HG03521 (cell line): ENCODE data around the gene CMIP.

Source experiments
- ATAC-seq: cut with Tn5 transposase; IDR thresholded peaks from one replicate; pipeline ENCODE4 v1.9.1; 2021; ENCODE audit warnings: mild to moderate bottlenecking, moderate library complexity; ENCODE audit not compliant: unreplicated experiment

The CMIP gene

DNA sequence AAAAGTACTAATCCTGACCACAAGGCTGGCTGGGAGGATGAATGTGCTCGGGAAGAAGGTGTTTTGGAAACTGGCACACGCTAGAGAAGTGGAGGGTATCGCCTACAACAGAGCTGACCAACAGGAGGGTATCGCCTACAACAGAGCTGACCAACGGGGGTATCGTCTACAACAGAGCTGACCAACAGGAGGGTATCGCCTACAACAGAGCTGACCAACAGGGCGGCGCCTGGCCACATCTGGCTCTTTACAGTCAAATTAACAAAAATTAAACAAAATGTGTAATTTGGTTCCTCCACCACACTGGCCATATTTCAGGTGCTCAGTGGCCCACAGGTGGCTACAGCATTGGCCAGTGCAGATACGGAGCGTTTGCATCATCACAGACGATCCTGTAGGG, 153.5 kb downstream of the CMIP start:
- no peak for ATAC-seq

DNA sequence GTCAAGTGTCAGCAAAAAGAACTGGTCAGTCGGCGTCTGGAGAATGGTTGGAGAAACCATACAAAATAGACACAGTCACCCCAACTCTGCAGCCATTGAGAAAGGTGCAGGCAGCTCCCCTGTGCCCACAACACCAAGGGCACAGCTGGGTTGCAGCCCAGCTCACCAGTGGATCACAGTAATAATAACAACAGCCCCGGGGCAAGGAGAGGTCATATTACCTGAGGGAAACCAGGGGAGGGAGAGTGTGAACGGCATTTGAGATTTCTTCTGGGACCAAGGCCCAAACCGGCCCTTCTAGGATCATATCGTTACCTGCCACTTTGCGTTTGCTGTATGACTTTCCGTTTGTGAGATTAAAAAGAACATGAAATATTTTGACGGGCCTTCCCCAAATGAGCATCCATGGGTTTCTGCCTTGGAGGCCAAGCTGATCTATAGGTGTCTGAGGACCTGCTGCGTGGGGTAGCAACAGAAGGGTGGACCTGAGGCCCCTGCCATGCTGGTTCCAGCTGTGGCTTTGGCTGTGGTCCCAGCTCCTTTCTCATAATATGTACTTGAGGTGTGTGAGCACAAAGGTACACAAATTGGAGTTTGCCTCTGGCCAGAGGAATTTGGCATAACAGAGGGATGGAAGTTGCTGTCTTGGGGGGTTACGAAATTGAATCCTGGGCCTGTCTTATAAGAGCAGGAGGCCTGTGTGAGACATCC, 154.6 kb downstream of the CMIP start:
- no peak for ATAC-seq

DNA sequence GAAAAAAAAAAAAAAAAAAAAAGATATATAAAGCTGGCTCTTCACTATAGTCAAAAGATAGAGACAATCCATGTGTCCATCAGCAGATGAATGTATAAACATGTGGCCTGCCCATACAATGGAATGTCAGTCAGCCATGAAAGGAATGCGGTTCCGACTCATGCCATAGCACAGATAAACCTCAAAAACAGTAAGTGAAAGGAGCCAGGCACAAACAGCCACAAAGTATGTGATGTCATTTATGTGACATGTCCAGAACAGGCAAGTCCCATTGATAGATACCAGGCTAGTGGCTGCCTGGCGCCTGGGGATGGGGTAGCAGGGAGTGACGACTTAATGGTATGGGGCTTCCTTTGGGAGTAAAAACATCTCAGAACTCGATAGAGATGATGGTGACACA, 155.7 kb downstream of the CMIP start:
- ATAC-seq: no peak

DNA sequence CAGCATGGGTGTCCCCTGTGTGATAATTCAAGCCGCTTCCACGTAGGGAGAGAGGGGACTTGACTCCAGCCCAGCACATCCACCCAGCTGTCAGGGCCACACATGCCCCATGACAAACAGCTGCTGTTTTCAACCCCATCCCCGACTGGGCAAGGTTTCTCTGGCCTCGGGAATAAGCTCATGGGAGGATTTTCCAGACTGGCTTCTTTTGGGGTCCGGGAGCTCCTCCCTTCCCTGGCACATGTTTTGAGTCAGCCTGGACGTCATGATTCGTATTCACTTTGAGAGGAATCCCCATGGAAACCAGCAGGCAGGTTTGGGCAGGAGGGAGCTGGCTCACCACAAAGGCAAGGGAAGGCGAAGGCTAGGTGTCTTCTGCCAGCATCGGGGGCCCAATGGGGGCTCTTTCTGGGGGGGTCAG, 156.4 kb downstream of the CMIP start:
- ATAC-seq: no peak

DNA sequence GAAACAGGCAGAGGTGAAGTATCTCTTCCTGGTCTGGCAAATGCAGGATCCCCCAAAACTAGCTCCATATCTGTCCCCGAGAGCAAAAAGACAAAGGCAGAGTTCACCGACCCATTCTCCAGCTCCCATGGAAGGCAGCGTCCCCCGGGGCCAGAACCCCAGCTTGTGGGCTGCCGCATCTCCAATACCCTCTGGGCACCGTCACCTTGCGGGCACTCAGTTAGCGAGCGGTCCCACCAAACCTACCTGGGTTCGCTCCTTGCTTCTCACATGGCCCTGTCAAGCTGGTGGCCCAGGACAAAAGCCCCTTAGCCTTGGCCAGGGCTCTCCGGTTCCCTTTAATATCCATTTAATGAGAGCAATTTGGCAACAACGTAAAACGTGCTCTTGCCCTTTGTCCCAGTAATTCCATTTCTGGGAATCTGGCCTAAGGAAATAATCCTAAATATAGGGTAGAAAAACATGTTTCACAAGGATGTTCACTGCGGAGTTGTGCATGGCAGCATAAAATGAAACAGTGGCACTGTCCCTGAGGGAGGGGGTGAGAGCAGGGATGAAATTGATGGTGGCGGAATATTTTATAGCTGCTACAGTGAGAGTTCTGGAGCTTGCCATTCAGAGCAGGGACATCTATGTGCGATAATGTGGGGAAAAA, 157.1 kb downstream of the CMIP start:
- no peak for ATAC-seq

DNA sequence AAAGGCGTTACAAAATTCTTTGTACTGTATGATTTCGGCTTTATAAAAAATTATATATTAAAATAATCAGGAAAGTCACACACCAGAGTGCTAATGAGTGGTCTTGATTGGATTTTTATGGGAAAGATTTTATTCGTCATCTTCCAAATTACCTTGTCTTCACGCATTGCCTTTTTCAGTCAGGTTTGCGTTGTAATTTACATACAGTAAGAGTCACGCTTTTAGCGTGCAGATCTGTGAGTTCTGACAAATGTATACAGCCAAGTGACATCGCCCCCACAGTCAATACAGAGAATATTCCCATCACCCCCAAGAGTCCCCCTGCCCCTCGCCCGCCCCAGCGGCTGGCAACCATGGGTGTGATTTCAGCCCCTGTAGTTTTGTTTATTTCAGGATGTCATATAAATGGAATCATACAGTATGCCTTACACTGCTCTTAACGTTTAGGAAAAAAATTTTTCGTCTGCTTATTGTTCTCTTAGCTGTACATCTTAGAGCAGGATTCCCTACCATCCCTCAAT, 157.7 kb downstream of the CMIP start:
- no peak for ATAC-seq

DNA sequence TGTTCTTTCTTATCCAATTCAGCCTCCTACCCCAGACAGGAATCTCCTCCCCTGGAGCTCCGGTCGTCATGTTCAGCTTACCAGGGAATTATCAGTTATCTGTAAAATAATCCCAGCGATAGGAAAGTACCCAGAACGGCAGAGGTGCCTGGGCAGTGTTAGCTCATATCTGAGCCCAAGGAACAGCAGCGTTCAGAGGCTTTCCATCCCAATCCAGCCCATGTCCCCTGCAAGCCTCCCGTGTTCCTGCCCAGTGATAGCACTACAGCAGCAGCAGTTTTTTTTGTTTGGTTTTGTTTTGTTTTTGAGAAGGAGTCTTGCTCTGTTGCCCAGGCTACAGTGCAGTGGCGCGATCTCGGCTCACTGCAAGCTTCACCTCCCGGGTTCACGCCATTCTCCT, 158.2 kb downstream of the CMIP start:
- no peak for ATAC-seq

DNA sequence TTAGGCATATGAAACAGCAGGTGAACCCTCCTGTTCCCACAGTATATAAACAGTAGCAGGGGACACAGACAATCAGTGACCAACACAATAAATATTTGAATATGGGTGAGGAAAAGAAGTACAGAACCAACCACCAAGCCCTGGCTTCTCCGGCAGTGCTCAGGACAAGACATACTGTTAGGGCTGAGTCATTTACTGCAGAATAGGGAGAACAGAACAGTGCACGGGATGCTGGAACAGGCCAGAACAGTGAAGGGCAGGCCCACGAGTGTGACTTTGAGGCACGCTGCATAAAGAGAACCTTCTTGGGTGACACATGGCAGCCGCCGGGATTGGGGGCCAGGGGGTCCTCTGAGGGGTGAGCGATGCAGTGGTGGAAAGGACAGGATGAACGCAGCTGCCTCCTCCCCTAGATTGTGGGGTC, 160.4 kb downstream of the CMIP start:
- ATAC-seq: no peak

DNA sequence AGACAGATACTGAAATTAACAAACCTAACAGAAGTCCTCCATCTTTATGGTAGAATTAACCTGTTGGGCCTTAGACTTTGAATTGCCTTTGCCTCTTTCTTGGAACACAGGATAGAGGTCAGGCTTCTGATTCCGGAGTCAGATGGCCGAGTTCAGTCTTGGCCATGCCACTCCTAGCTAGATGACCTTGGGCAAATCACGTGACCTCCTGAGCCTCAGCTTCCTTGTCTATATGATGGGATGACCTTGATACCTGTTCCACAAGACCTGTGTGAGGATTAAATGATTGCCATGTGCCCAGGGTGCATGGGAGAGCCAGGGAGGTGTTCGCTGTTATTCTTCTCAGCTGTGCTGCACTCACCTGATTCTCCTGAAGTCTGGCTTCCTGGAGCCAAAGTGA, 161.4 kb downstream of the CMIP start:
- ATAC-seq: no peak

DNA sequence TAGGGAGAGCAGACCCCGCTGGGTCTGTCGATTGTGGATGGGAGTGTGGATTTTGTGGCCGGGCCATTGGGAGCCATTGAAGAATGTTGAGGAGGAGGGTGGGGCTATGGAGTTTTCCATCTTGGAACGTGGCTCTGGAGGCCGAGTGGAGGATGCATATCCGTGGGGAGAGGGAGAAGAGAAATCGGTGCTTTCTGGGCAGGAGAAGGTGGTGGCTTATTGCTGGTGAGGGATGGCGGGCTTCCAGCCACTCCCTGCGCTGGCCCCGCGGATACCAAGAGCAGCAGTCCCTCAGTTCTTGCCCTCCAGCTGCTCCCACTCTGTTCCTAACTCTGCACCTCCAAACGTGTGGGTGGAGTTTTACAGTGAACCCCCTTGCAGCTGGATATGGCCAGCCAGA, 162.4 kb downstream of the CMIP start:
- no peak for ATAC-seq

DNA sequence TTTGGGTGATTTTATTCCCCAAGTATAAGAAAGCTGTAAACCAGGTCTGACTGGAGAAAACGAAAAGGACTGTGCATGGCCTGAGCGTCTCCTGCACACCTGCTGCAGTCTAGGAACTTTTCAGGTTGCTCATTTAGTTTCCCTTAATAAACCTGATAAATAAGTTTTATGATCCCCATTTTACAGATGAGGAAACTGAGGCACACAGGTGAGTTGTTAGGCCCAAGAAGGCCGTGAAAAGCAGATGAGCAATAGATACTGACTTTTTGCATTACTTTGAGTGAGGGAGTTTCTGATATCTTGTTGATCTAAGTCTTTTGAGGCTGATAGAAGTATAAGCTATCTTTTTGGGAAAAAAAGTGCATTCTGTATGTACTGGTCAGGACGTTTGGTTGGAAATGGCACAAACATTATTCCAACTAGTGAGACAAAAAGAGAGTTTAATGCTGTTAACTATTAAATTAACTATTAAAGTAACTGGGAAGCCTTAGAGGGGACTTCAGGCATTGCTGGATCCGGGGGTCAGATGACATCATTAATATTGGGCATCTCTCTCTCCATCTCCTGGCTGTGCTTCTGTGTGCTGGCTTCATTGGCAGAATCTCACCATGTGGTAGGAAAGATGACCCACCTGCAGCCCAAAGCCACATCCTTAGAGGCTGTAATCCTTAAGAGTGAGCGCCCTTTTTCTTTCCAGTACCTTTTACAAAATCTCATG, 163.4 kb downstream of the CMIP start:
- ATAC-seq: no peak

DNA sequence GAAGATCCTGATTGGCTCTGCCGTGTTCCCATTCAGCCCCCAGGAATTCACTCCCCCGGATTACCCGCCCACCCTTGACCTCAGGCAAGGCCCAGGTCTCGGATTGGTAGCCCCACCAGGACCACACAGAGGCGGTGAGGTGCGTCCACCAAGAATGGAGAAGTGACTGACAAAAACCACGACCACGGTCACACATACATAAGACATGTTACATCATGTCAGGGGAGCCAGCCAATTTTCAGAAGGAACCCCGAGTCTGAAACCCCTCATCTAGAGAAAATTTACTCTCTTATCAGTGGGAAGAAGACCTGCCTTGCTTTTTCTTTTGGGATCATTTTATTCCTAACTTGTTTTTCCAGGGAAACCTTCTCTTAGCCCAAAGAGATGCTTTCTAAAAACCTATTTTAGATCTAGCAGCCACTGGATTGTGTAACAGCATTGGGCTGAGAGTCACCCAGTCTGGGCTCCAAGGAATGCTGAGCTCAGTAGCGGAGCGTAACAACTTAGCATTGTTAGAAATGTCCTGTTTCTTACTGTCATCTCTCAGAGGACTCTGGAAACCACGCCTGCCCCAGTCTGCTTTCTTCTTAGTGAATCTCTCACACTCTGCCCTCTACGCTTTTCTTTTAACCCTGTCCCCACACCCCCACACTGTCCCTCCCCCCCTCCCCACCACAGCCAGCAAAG, 164.1 kb downstream of the CMIP start:
- no peak for ATAC-seq

DNA sequence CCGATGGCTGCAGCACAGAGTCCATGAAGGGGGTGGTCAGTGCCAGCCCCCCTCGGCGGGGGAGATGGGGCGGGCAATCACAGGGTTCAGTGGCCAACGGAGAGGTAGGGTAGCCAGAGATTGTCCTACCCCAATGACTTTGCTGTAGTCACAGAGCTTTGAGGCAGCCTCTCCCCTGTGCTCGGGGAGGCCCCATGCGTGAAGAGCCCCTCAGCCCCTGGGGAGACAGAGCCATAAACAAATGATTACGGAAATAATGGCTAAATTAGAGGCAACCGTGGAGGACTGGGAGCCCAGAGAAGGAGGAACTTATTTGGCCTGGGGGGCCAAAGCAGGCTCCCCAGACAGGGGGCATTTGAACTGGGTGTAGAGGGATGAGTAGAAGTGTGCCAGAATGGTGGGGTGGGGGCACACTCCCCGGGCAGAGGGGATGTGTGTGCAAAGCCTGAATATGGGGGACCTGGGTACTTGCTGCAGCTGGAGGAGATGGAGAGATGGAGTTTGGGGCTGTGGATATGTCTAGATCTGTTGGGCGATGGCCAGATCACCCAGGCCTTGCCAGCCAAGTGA, 164.8 kb downstream of the CMIP start:
- ATAC-seq: no peak

DNA sequence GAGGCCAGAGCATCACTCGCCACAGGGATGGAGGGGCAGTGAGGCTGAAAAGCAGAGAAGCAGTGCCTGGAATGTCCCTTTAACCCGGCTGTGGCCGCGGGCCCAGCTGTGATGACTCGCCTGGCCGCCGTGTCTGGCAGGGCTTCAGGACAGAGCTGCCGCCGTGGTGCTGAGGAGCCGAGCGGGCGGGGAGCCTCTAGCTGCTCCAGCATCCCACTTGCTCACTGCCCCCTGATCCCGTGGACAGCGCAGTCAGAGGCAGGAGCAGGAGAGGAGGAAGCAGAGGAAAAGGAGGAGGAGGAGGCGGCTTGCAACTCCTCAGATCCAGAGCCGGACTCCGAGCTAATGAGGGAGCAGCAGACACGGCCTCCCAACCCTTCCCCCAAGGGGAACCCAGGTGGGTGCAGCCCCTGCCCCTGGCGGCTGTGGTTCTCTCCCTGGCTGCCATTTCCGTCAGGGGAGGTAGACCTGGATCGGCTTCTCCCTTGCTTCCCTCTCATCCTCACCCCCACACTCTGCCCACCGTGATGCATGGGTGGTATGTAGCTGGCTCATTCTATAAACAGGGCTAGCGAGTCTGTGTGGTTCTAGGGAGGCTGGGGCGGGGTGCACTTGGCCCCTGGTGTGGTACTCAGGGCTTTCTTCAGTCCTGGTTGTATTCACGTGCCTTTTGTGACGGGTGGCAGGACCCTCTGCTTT, 165.7 kb downstream of the CMIP start:
- no peak for ATAC-seq

DNA sequence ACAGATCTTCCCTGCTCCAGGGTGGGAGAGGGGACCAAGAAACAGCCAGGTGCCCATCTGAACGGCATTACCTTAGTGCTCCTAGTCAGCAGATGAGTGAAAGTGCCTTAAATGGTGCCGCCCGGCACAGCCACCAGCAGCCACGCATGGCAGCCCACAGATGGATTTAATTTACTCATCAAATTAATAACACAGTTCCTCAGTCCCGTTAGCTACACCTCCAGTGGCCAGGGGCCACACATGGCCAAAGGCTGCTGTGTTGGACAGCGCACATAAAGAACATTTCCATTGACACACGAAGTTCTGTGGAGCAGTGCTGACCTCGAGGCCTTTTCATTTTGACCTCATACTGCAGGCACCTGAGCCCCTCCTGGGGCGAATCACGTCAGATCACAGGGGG, 166.3 kb downstream of the CMIP start:
- no peak for ATAC-seq

DNA sequence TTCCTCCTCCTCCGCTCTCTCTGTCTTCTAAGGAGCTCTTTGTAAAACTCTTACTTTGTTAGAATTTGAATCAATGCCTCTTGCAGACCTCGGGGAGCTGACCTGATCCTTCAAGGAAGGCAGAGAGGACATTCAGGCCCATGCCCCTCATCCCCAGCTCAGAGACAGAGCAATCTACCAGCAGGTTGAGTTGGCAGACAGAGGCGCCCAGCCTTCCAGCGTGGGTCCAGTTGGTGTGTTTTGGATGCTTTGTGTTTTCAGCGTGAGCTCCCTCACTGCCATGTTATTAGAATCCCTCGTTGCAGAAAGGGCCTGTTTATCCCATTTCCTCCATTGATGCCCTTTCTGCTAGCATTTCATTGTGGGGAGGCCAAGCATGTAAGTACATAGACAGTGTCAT, 167.1 kb downstream of the CMIP start:
- ATAC-seq: no peak

DNA sequence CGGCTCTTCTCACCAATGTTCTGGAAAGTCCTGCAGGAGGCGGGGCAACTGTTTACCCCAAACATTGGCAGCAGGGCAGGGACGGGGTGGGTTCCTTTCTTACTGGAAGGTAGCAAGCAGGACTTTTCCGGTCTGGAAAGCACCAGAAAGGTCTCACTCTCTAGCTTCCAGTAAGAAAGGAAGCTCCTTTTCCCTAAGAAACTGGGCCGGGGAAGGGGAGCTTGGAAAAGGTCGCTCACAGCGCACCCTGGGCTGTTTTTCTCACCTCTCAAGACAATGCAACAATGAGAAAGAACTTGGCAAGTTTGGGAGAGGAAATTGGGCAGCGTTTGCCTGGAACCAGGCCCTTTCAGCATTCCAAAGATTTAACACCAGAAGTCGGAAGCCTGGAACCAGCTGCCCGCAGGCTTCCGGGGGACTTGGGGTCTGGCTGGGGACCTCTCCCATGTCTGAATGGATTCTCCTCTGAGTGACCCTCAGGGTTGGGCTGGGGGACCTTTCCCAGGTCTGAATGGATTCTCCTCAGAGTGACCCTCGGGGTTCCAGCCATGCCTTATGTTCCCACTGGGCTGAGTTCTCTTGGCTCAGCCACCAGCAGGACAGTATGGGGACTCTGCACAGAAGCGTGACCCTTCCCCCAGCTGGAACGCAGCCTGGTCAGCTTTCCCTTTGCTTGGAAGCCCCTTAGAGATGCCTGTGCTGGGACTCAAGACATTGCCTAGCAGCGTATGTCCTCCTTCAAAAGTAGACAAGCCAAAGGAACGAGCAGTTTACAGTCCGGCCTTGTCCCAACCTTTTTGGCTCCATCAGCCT, 167.9 kb downstream of the CMIP start:
- no peak for ATAC-seq

DNA sequence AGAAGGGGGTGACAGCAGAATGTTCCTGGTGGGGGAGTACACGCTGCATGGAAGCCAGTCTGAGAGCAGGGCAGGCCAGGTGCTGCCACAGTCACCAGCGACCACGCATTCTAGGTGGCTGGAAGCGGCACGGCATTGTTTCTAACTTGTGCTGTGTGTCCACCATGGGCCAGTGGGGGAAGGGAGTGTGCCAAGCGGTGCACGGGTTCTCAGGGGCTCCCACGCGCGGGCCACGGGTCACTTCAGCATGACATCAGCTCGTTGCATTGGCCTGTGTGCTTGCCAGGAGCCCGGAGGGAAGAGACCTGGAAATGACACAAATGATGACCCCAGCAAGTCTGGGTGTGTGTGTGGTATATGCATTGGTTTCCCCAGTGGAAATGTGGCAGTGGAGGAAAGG, 169.6 kb downstream of the CMIP start:
- no peak for ATAC-seq

DNA sequence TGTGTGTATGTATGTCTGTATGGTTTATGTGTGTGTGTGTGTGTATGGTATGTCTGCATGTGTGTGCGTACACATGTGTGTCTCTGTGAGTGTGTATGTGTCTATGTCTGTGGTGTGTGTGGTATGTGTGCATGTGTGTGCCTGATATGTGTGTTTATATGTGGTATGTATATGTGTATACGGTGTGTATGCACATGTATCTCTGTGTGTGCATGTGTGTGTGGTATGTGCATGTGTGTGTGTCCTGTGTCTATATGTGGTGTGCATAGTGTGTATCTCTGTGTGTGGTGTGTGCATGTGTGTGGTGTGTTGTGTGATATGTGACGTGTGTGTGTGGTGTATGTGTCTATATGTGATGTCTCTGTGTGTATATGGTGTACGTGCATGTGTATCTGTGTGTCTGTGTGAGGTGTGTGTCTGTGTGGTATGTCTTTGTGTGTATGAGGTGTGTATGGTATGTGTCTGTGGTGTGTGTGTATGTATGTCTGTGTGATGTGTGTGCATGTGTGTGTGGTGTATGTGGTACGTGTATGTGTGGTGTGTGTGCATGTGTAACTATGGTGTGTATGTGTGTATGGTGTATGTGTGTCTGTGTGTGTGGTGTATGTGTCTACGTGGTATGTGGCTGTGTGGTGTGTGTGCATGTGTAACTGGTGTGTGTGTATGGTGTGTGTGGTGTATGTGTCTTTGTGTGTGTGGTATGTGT, 170.2 kb downstream of the CMIP start:
- no peak for ATAC-seq
